CD4-positive, alpha-beta T cell (primary cell): ENCODE measurements around the gene IGSF8. TPM values are rescaled to one million over a fixed set of nuclear protein-coding genes. Genes with fewer than 3 reads are reported as not detected.

Experiments used
- ATAC-seq: fragments of 200-7000 bp; cut with Tn5 transposase; one replicate; pipeline ENCODE4 v1.10.0; 2022; ENCODE audit warnings: mild to moderate bottlenecking; ENCODE audit not compliant: poor library complexity
- CTCF ChIA-PET: fragments of 350-600 bp; sonication (Branson Sonifier 250); formaldehyde crosslinking; loops from one replicate; lab custom pipeline; 2021; ENCODE audit warnings: antibody characterized with exemption, inconsistent platforms; lab: Charles Lee
- POLR2A ChIA-PET: fragments of 350-600 bp; sonication (Branson Sonifier 250); formaldehyde crosslinking; loops from one replicate; lab custom pipeline; 2021; ENCODE audit warnings: antibody characterized with exemption, inconsistent platforms; lab: Charles Lee
- DNase-seq, 14 experiments: peaks; one replicate each; pipeline ENCODE4 v3.0.0-alpha.2; 2013 to 2020; ENCODE audit warnings: mixed read lengths in 2 of 14
- H3K27ac ChIP-seq, 2 donors: one replicate each; pipeline versions ENCODE4 v1.5.1 to v1.7.0; 2013; ENCODE audit warnings: low read length in 2 of 2, low read depth in 1 of 2, mild to moderate bottlenecking in 1 of 2
- H3K27me3 ChIP-seq, 2 experiments: 1 replicate in 1 of 2; 2 replicates in 1 of 2; pipeline versions ENCODE4 v1.6.1 to v1.7.0; 2013; ENCODE audit warnings: low read length in 2 of 2, control low read depth in 1 of 2, mild to moderate bottlenecking in 1 of 2, moderate library complexity in 1 of 2; ENCODE audit not compliant: insufficient read depth in 2 of 2, control insufficient read depth in 1 of 2
- H3K36me3 ChIP-seq: one replicate; pipeline ENCODE4 v1.6.1; 2013; ENCODE audit warnings: low read length, control low read depth; ENCODE audit not compliant: insufficient read depth
- H3K4me1 ChIP-seq: one replicate; pipeline ENCODE4 v1.6.1; 2013; ENCODE audit warnings: low read length, control low read depth; ENCODE audit not compliant: insufficient read depth
- H3K4me3 ChIP-seq: one replicate; pipeline ENCODE4 v1.5.1; 2013; ENCODE audit warnings: mild to moderate bottlenecking, low read length, moderate library complexity
- H3K9me3 ChIP-seq, 2 experiments: 1 replicate in 1 of 2; 2 replicates in 1 of 2; pipeline versions ENCODE4 v1.6.1 to v1.7.0; 2013; ENCODE audit warnings: low read length in 2 of 2, mild to moderate bottlenecking in 2 of 2, control low read depth in 1 of 2, moderate library complexity in 1 of 2; ENCODE audit not compliant: control insufficient read depth in 1 of 2, insufficient read depth in 1 of 2
- H3K27ac Mint-ChIP-seq: one replicate; pipeline ENCODE4 v1.8.0; 2020; ENCODE audit warnings: mixed read lengths
- H3K27me3 Mint-ChIP-seq: one replicate; pipeline ENCODE4 v1.8.0; 2021; ENCODE audit warnings: mixed read lengths
- H3K36me3 Mint-ChIP-seq: one replicate; pipeline ENCODE4 v1.8.0; 2021; ENCODE audit warnings: low read depth, mixed read lengths
- H3K4me1 Mint-ChIP-seq: one replicate; pipeline ENCODE4 v1.8.0; 2021; ENCODE audit warnings: low read depth, mixed read lengths
- H3K4me3 Mint-ChIP-seq: one replicate; pipeline ENCODE4 v1.8.0; 2020; ENCODE audit warnings: mild to moderate bottlenecking, mixed read lengths
- H3K9me3 Mint-ChIP-seq: one replicate; pipeline ENCODE4 v1.8.0; 2020; ENCODE audit warnings: mixed read lengths
- intact Hi-C, 2 experiments: fragments of 100-400 bp; cut with DNase I in 1 of 2; cut with micrococcal nuclease in 1 of 2; formaldehyde crosslinking; loops; one replicate each; pipeline versions ENCODE4 v1.15.1 to v1.9.0; 2023 to 2025; cut with DNase I, micrococcal nuclease
- total RNA-seq, 174 experiments: library from RNA in 2 of 174; stranded (reverse) in 2 of 174; gene quantifications; one replicate each; pipeline ENCODE4 v1.2.3 and lab custom pipeline; 2021 to 2026
- TF ChIP-seq, protein P1 (sequence below): fragments of 200-600 bp; IDR thresholded peaks from one replicate; pipeline ENCODE4 v1.8.0; 2022; ENCODE audit warnings: antibody characterized with exemption, mild to moderate bottlenecking

Gene IGSF8
- total RNA-seq, 2 experiments from 2014 or later: 33.1 to 33.7 TPM

DNA sequence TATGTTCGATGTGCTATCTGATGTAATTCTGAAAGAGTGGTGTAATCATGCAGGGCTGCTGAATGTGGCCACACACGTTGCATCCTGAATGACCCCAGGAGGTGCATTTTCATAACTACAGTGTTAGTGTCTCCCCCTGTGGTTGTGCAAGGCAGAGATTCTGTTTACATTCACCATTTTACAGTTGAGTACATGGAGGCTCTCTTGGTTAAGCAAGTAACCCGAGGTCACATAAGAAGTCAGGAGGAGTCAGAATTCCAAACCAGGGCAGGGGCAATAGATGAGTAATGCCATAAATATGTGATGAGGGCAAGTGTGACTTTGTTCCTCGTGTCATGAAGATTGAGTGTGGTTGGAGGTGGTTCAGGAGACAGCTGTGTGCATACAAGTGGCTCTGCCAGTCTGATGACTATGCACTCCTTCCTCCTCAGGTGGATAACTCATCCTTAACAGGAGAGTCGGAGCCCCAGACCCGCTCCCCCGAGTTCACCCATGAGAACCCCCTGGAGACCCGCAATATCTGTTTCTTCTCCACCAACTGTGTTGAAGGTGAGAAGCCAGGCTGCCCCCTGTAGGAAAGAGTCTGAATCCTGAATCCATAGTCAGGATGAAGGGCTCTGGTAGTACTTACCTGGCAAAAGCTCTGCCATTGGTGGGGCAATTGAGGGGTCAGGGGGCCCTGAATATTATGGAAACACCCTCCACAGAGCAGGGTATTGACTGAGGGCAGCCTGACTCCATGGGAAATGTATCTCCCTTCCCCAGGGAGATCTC, 26.5 kb upstream of the IGSF8 start:
- intact Hi-C loops: no loop called here
- ATAC-seq (no peak), DNase-seq (no peak)
- no peak overlapping the region for H3K27ac Mint-ChIP-seq
- peaks cover 0 to under 1% of the 10 kb centered on the region in 2 experiments for H3K27me3 ChIP-seq
- TF ChIP-seq, protein P1, sequence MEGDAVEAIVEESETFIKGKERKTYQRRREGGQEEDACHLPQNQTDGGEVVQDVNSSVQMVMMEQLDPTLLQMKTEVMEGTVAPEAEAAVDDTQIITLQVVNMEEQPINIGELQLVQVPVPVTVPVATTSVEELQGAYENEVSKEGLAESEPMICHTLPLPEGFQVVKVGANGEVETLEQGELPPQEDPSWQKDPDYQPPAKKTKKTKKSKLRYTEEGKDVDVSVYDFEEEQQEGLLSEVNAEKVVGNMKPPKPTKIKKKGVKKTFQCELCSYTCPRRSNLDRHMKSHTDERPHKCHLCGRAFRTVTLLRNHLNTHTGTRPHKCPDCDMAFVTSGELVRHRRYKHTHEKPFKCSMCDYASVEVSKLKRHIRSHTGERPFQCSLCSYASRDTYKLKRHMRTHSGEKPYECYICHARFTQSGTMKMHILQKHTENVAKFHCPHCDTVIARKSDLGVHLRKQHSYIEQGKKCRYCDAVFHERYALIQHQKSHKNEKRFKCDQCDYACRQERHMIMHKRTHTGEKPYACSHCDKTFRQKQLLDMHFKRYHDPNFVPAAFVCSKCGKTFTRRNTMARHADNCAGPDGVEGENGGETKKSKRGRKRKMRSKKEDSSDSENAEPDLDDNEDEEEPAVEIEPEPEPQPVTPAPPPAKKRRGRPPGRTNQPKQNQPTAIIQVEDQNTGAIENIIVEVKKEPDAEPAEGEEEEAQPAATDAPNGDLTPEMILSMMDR: no peak
- no peak overlapping the region for H3K27ac ChIP-seq
- H3K4me1 ChIP-seq: no peaks in the 10 kb centered on the region
- no peak overlapping the region for H3K4me3 Mint-ChIP-seq
- H3K36me3 Mint-ChIP-seq: no peaks in the 10 kb centered on the region
- H3K9me3 Mint-ChIP-seq: no peaks in the 10 kb centered on the region
- ChIA-PET CTCF (no interaction called here), POLR2A (interaction anchor here (0.6 kb wide), 1 partner anchor 693 kb away, joined by 3 read pairs; no protein-coding TSS in a partner anchor)
- H3K4me3 ChIP-seq: no peak overlapping the region
- H3K36me3 ChIP-seq: no peaks in the 10 kb centered on the region
- H3K27me3 Mint-ChIP-seq: peaks cover 5% of the 10 kb centered on the region
- H3K4me1 Mint-ChIP-seq: no peaks in the 10 kb centered on the region
- no peaks in the 10 kb centered on the region for H3K9me3 ChIP-seq

DNA sequence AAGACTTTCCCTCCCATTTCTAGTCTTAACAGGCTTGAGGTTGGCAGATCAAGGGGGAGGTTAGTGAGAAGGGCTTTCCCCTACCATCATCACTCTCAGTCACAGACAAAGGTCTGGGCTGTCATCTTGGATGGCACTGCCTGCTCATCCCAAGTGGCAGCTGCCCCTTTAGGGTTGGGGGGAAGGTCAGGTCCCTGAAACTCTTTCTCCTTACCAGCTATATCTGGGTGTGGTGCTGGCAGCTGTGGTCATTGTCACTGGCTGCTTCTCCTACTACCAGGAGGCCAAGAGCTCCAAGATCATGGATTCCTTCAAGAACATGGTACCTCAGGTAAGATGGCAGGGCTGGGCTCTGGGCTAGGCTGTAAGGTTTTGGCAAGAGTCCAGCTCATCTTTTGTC, 25.3 kb upstream of the IGSF8 start:
- CTCF ChIA-PET: no interaction called here
- Histone ChIP-seq H3K36me3 (no peaks in the 10 kb centered on the region), H3K4me1 (no peaks in the 10 kb centered on the region), H3K4me3 (no peak overlapping the region), H3K27ac (no peak overlapping the region), H3K27me3 (no peaks in the 10 kb centered on the region), H3K9me3 (no peaks in the 10 kb centered on the region)
- no peak for DNase-seq
- no peaks in the 10 kb centered on the region for H3K4me1 Mint-ChIP-seq
- ATAC-seq: no peak
- H3K4me3 Mint-ChIP-seq: no peak overlapping the region
- H3K9me3 Mint-ChIP-seq: no peaks in the 10 kb centered on the region
- H3K27me3 Mint-ChIP-seq: no peaks in the 10 kb centered on the region
- intact Hi-C loops: no loop called here
- POLR2A ChIA-PET: no interaction called here
- TF ChIP-seq, protein P1: no peak
- H3K36me3 Mint-ChIP-seq: no peaks in the 10 kb centered on the region
- no peak overlapping the region for H3K27ac Mint-ChIP-seq

DNA sequence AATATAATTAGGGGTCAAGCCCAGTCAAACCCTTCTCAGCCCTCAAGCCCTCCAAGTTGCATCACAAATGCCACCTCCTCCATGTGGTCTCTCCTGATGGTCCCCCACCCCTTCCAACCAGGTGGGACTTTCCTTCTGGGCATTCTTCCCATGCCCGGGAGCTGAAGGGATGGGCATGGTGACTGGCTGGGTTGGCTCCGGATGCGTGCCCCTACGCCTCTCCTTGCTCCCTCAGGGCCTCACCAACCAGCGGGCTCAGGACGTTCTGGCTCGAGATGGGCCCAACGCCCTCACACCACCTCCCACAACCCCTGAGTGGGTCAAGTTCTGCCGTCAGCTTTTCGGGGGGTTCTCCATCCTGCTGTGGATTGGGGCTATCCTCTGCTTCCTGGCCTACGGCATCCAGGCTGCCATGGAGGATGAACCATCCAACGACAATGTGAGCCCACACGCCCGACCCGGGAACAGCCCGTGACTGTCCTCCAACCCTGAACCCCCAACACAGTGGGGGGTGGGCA, 24.6 kb upstream of the IGSF8 start:
- peaks cover 4% of the 10 kb centered on the region for H3K27me3 Mint-ChIP-seq
- DNase-seq: no peak
- POLR2A ChIA-PET: no interaction called here
- intact Hi-C loops: no loop called here
- no peak for ATAC-seq
- no peaks in the 10 kb centered on the region for H3K27me3 ChIP-seq
- TF ChIP-seq, protein P1: no peak
- H3K4me1 Mint-ChIP-seq: no peaks in the 10 kb centered on the region
- no peaks in the 10 kb centered on the region for H3K4me1 ChIP-seq
- CTCF ChIA-PET: no interaction called here
- no peaks in the 10 kb centered on the region for H3K36me3 Mint-ChIP-seq
- H3K36me3 ChIP-seq: no peaks in the 10 kb centered on the region
- H3K4me3 ChIP-seq: no peak overlapping the region
- H3K27ac ChIP-seq: no peak overlapping the region
- no peak overlapping the region for H3K4me3 Mint-ChIP-seq
- H3K9me3 ChIP-seq: no peaks in the 10 kb centered on the region
- no peak overlapping the region for H3K27ac Mint-ChIP-seq
- no peaks in the 10 kb centered on the region for H3K9me3 Mint-ChIP-seq
